BE2C (cell line): ENCODE measurements around the gene AP5Z1.

ENCODE experiments used
- DNase-seq: peaks from one replicate; pipeline ENCODE4 v3.0.0-alpha.2; 2020
- H3K27me3 ChIP-seq: fragments of 250-450 bp; sonication (Bioruptor Pico); 2 replicates; pipeline ENCODE4 v1.5.1; 2020; ENCODE audit warnings: mild to moderate bottlenecking
- H3K36me3 ChIP-seq: fragments of 250-450 bp; sonication (Bioruptor Pico); 2 replicates; pipeline ENCODE4 v1.5.1; 2020; ENCODE audit warnings: mild to moderate bottlenecking
- H3K4me1 ChIP-seq: fragments of 250-450 bp; sonication (Bioruptor Pico); 2 replicates; pipeline ENCODE4 v1.5.1; 2020
- H3K4me3 ChIP-seq: 2 replicates; pipeline ENCODE4 v1.5.1; 2011; ENCODE audit warnings: low read depth, low read length
- H3K9me3 ChIP-seq: fragments of 250-450 bp; sonication (Bioruptor Pico); 2 replicates; pipeline ENCODE4 v1.5.1; 2020
- CTCF ChIP-seq: IDR thresholded peaks from 2 replicates; pipeline ENCODE4 v1.5.1; 2012; ENCODE audit warnings: mild to moderate bottlenecking, low read depth, low read length

AP5Z1 gene

GRCh38 chr7:4748231-4748681 lies 27.2 kb upstream of the AP5Z1 start:
- DNase-seq, result no peak
- Histone ChIP-seq H3K9me3 (no peaks in the 10 kb centered on the region), H3K27me3 (no peaks in the 10 kb centered on the region), H3K36me3 (peaks cover 35% of the 10 kb centered on the region), H3K4me3 (no peak overlapping the region), H3K4me1 (peaks cover 6% of the 10 kb centered on the region)
- TF ChIP-seq CTCF, result no peak

GRCh38 chr7:4749363-4749762 lies 26.1 kb upstream of the AP5Z1 start:
- H3K4me1 ChIP-seq, result peaks cover 5% of the 10 kb centered on the region
- H3K27me3 ChIP-seq, result no peaks in the 10 kb centered on the region
- DNase-seq, result no peak
- peaks cover 43% of the 10 kb centered on the region for H3K36me3 ChIP-seq
- no peaks in the 10 kb centered on the region for H3K9me3 ChIP-seq
- no peak overlapping the region for H3K4me3 ChIP-seq
- TF ChIP-seq CTCF, result no peak

GRCh38 chr7:4749798-4750197 lies 25.6 kb upstream of the AP5Z1 start:
- no peak for TF ChIP-seq CTCF

GRCh38 chr7:4751398-4751947 lies 23.9 kb upstream of the AP5Z1 start:
- no peaks in the 10 kb centered on the region for H3K9me3 ChIP-seq
- no peak for TF ChIP-seq CTCF
- no peaks in the 10 kb centered on the region for H3K27me3 ChIP-seq
- DNase-seq, result no peak
- peaks cover 53% of the 10 kb centered on the region for H3K36me3 ChIP-seq
- H3K4me3 ChIP-seq, result no peak overlapping the region
- H3K4me1 ChIP-seq, result no peaks in the 10 kb centered on the region

More at GRCh38 chr7:4749798-4750197, 25.6 kb upstream of the AP5Z1 start:
- 0 out of 2 replicates have a peak, but pooled peaks cover under 1% of the 10 kb centered on the region for H3K4me1 ChIP-seq
- no peaks in the 10 kb centered on the region for H3K9me3 ChIP-seq
- DNase-seq, result no peak
- H3K4me3 ChIP-seq, result no peak overlapping the region
- H3K36me3 ChIP-seq, result peaks cover 47% of the 10 kb centered on the region
- H3K27me3 ChIP-seq, result no peaks in the 10 kb centered on the region

- peaks cover 54% of the 10 kb centered on the region for H3K36me3 ChIP-seq
- peak; percentile 81 for DNase-seq
Measured at GRCh38 chr7:4753598-4754432, 21.6 kb upstream of the AP5Z1 start.

More at GRCh38 chr7:4753598-4754432, 21.6 kb upstream of the AP5Z1 start:
- H3K4me1 ChIP-seq, result no peaks in the 10 kb centered on the region
- no peaks in the 10 kb centered on the region for H3K27me3 ChIP-seq
- H3K4me3 ChIP-seq, result no peak overlapping the region
- H3K9me3 ChIP-seq, result no peaks in the 10 kb centered on the region
- TF ChIP-seq CTCF, result peak; percentile 88
